Loucy (cell line): ENCODE results near the gene BCAS3.

Source experiments
- H2AFZ ChIP-seq: fragments of 200-600 bp; sonication (generic); 2 replicates; pipeline ENCODE4 v1.6.0; 2016; ENCODE audit warnings: antibody characterized with exemption, mild to moderate bottlenecking, low read length, moderate library complexity
- H3F3A ChIP-seq: fragments of 200-600 bp; 2 replicates; pipeline ENCODE4 v1.6.0; 2016; ENCODE audit warnings: antibody characterized with exemption, low read depth, mild to moderate bottlenecking
- H3K27me3 ChIP-seq: fragments of 200-600 bp; sonication (generic); 2 replicates; pipeline ENCODE4 v1.6.1; 2014; ENCODE audit warnings: low read length, mild to moderate bottlenecking; ENCODE audit not compliant: insufficient read depth, poor library complexity, severe bottlenecking
- H3K36me3 ChIP-seq: fragments of 200-600 bp; sonication (generic); 2 replicates; pipeline ENCODE4 v1.6.1; 2016; ENCODE audit warnings: low read length; ENCODE audit not compliant: insufficient read depth
- H3K4me1 ChIP-seq: fragments of 200-600 bp; sonication (generic); 2 replicates; pipeline ENCODE4 v1.5.1; 2014; ENCODE audit warnings: low read length, mild to moderate bottlenecking; ENCODE audit not compliant: insufficient read depth, poor library complexity, severe bottlenecking
- H3K4me2 ChIP-seq: fragments of 200-600 bp; sonication (generic); 2 replicates; pipeline ENCODE4 v1.6.0; 2014; ENCODE audit warnings: antibody characterized with exemption, low read length, low read depth, mild to moderate bottlenecking; ENCODE audit not compliant: poor library complexity, severe bottlenecking
- H3K4me3 ChIP-seq: fragments of 200-600 bp; sonication (generic); 2 replicates; pipeline ENCODE4 v1.5.1; 2014; ENCODE audit warnings: low read length, mild to moderate bottlenecking, mixed read lengths; ENCODE audit not compliant: poor library complexity, severe bottlenecking
- H3K79me2 ChIP-seq: fragments of 200-600 bp; sonication (generic); 2 replicates; pipeline ENCODE4 v1.6.1; 2014; ENCODE audit warnings: low read length; ENCODE audit not compliant: insufficient read depth
- H3K9ac ChIP-seq: fragments of 200-600 bp; sonication (generic); 2 replicates; pipeline ENCODE4 v1.6.0; 2014; ENCODE audit warnings: mild to moderate bottlenecking, low read depth, low read length, moderate library complexity; ENCODE audit not compliant: poor library complexity, severe bottlenecking
- H3K9me2 ChIP-seq: fragments of 200-600 bp; sonication (generic); replicated peaks from 2 replicates; pipeline ENCODE4 v1.6.1; 2016; ENCODE audit warnings: low read depth, low read length, mixed read lengths
- H3K9me3 ChIP-seq: fragments of 200-600 bp; sonication (generic); 2 replicates; pipeline ENCODE4 v1.6.1; 2014; ENCODE audit warnings: mild to moderate bottlenecking, antibody characterized with exemption, low read length, low read depth; ENCODE audit not compliant: insufficient read depth
- H4K20me1 ChIP-seq: fragments of 200-600 bp; sonication (generic); 2 replicates; pipeline ENCODE4 v1.6.0; 2014; ENCODE audit warnings: antibody characterized with exemption, low read length, mild to moderate bottlenecking; ENCODE audit not compliant: insufficient read depth, poor library complexity, severe bottlenecking
- CTCF ChIP-seq: fragments of 200-600 bp; sonication (generic); conservative IDR thresholded peaks from 2 replicates; pipeline ENCODE4 v1.5.1; 2014; ENCODE audit warnings: mild to moderate bottlenecking, antibody characterized with exemption, low read length
- EZH2phosphoT487 ChIP-seq: fragments of 200-600 bp; IDR thresholded peaks from 2 replicates; pipeline ENCODE4 v1.6.1; 2018; ENCODE audit warnings: antibody characterized with exemption, mild to moderate bottlenecking, moderate library complexity, borderline replicate concordance

BCAS3 gene

GRCh38 chr17:61126473-61127249, 449.0 kb downstream of the BCAS3 start:
- TF ChIP-seq CTCF (no peak), EZH2phosphoT487 (no peak)
- H3K9me3 ChIP-seq: no peaks in the 10 kb centered on the region
- H3K4me2 ChIP-seq: no peak overlapping the region
- no peaks in the 10 kb centered on the region for H4K20me1 ChIP-seq
- H3K4me3 ChIP-seq: no peak overlapping the region
- H3K36me3 ChIP-seq: no peaks in the 10 kb centered on the region
- H3K9me2 ChIP-seq: no peaks in the 10 kb centered on the region
- H3K9ac ChIP-seq: no peak overlapping the region
- H2AFZ ChIP-seq: no peak overlapping the region
- no peaks in the 10 kb centered on the region for H3K27me3 ChIP-seq
- H3K79me2 ChIP-seq: no peaks in the 10 kb centered on the region
- H3F3A ChIP-seq: no peaks in the 10 kb centered on the region
- H3K4me1 ChIP-seq: peaks cover 9% of the 10 kb centered on the region

- Histone ChIP-seq H3K9me3 (no peaks in the 10 kb centered on the region), H3K27me3 (no peaks in the 10 kb centered on the region), H3K9ac (no peak overlapping the region), H3K79me2 (no peaks in the 10 kb centered on the region), H4K20me1 (no peaks in the 10 kb centered on the region), H3K36me3 (no peaks in the 10 kb centered on the region), H3F3A (no peaks in the 10 kb centered on the region), H3K9me2 (no peaks in the 10 kb centered on the region), H3K4me3 (no peak overlapping the region), H3K4me2 (no peak overlapping the region), H3K4me1 (peaks cover 14% of the 10 kb centered on the region), H2AFZ (no peak overlapping the region)
- no peak for TF ChIP-seq CTCF
- no peak for TF ChIP-seq EZH2phosphoT487
Observed at GRCh38 chr17:61127960-61128359, 450.3 kb downstream of the BCAS3 start.

- Histone ChIP-seq H4K20me1 (no peaks in the 10 kb centered on the region), H3K4me1 (peaks cover 16% of the 10 kb centered on the region), H3K9me3 (no peaks in the 10 kb centered on the region), H3K9me2 (no peaks in the 10 kb centered on the region), H3K36me3 (no peaks in the 10 kb centered on the region), H3K9ac (no peak overlapping the region), H3K27me3 (no peaks in the 10 kb centered on the region), H3K4me2 (no peak overlapping the region), H3K79me2 (no peaks in the 10 kb centered on the region), H2AFZ (no peak overlapping the region), H3K4me3 (no peak overlapping the region), H3F3A (no peaks in the 10 kb centered on the region)
- no peak for TF ChIP-seq EZH2phosphoT487
- no peak for TF ChIP-seq CTCF
Observed at GRCh38 chr17:61128661-61129115, 451.0 kb downstream of the BCAS3 start.
